Measurements from ENCODE around the gene THAP4.

DNA sequence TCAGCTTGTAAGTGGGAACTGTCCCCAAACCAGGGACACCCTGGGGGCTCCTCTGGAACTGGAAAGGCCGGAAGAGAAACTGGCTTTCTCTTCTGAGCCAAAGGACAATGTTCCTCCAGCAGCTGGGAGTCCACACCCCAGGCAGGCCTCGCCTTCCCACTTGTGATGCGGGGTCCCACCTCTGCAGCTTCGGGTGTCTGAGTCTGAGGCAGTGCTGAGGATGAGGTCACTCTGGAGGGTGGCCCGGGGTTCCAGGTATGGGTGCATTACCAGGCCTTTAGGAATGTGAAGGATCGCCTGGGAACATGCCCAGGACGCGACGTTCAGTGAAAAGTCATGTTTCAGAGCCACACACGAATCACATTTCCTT, 96.6 kb downstream of the THAP4 start:
- TF ChIP-seq POLR2A (IDR thresholded peaks at IDR 0.05; ENCODE audit: low read depth, low read length) (no peak), POLR2AphosphoS5 (IDR thresholded peaks at IDR 0.05; ENCODE audit: low read depth, low read length) (no peak), PAX5 (IDR thresholded peaks at IDR 0.05; ENCODE audit: insufficient read depth, low read length, severe bottlenecking) (no peak), TAF1 (IDR thresholded peaks at IDR 0.05; ENCODE audit: low read depth, low read length) (no peak), SPI1 (IDR thresholded peaks at IDR 0.05; ENCODE audit: low read depth, low read length) (no peak), POU2F2 (IDR thresholded peaks at IDR 0.05; ENCODE audit: low read depth, low read length) (no peak)

Data from GM12891 (cell line).